GM12801 (cell line): ENCODE measurements around the gene SVIL.

Experiments used
- TF ChIP-seq, protein P1 (sequence below): IDR thresholded peaks from one replicate; pipeline ENCODE4 v1.5.1; 2011; ENCODE audit warnings: control low read depth; ENCODE audit not compliant: insufficient read length; ENCODE audit errors: extremely low read depth

The SVIL gene

DNA sequence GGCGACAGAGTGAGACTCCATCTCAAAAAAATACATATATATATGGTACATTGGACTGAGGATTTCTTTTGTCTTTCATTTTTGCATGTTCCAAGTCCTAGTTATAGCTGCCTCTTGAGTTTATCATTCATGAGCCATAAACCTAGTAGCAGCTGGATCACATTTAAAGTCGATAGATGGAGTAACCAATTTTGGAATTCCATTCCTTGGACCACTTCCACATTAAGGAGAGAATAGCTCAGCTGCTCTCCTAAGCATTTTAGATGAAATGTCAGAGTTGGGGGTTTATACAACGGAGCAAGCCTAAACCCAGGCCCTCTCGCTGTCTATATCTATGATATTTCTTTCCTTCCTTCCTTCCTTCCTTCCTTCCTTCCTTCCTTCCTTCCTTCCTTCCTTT lies 204.7 kb downstream of the SVIL start:
- TF ChIP-seq, protein P1, sequence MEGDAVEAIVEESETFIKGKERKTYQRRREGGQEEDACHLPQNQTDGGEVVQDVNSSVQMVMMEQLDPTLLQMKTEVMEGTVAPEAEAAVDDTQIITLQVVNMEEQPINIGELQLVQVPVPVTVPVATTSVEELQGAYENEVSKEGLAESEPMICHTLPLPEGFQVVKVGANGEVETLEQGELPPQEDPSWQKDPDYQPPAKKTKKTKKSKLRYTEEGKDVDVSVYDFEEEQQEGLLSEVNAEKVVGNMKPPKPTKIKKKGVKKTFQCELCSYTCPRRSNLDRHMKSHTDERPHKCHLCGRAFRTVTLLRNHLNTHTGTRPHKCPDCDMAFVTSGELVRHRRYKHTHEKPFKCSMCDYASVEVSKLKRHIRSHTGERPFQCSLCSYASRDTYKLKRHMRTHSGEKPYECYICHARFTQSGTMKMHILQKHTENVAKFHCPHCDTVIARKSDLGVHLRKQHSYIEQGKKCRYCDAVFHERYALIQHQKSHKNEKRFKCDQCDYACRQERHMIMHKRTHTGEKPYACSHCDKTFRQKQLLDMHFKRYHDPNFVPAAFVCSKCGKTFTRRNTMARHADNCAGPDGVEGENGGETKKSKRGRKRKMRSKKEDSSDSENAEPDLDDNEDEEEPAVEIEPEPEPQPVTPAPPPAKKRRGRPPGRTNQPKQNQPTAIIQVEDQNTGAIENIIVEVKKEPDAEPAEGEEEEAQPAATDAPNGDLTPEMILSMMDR, result no peak

DNA sequence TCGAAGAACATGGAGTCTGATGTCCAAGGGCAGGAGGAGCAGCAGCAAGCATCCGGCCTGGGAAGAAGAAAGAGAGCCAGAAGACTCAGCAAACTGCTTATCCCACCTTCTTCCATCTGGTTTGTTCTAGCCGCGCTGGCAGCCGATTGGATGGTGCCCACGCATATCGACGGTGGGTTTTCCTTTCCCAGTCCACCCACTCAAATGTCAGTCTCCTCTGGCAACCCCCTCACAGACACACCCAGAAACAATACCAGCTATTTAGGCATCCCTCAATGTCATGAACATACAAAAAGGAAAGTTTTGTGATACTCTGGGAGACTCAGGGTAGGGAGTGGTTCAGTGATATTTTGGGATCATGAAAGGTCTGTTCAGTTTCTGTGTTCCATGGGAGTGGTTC lies 206.3 kb downstream of the SVIL start:
- TF ChIP-seq, protein P1, result no peak

DNA sequence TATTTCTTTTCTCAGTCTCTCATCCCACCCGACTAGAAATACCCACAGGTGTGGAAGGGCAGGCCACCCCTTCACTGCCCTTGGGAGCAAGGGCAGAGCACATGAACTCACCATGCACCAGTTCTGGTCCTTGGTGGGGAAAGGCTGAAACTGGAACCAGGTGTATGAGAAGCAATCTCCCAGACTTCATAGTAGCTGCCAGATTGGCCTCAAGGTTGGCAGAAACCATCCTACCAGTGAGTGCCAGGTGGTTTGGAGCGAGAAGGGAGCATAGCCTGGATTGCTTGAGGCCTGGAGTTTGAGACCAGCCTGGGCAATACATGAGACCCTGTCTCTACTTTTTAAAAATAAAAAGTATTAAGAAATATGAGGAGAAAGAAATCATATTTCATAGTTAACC lies 207.1 kb downstream of the SVIL start:
- TF ChIP-seq, protein P1, result no peak

- TF ChIP-seq, protein P1, result no peak
These were observed 208.4 kb downstream of the SVIL start for GRCh38 chr10:29426420-29426819.

GRCh38 chr10:29424017-29424416 lies 210.8 kb downstream of the SVIL start:
- TF ChIP-seq, protein P1, result no peak

- TF ChIP-seq, protein P1, result no peak
These were observed 214.0 kb downstream of the SVIL start for GRCh38 chr10:29420744-29421143.

GRCh38 chr10:29417324-29417723 lies 217.4 kb downstream of the SVIL start:
- TF ChIP-seq, protein P1, result no peak

DNA sequence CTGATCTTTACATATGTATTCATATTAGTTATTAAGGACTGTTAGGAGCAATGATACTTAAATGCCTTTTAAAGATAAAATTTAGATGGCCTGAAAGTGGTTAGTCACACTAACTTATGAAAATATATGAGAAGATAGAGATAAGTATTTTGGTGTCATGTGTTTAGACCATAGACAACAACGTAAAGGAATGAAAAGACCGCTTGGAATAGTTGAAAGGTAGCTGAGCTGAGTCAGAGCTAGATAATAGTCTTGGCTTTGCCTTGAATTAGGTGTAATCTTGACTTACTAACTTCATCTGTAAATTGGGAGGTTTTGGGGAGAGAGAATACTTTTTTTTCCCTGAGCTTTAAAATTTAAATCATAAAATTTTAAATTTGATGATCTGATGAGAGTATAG lies 218.9 kb downstream of the SVIL start:
- TF ChIP-seq, protein P1, result no peak
